HG02938 (cell line): Measurements from ENCODE around the gene CFAP61.

Experiments used
- ATAC-seq: cut with Tn5 transposase; IDR thresholded peaks from one replicate; pipeline ENCODE4 v1.9.1; 2021; ENCODE audit warnings: mild to moderate bottlenecking, moderate library complexity; ENCODE audit not compliant: unreplicated experiment

Gene CFAP61

GRCh38 chr20:20360464-20360863 lies 308.1 kb downstream of the CFAP61 start:
- ATAC-seq = no peak

- no peak for ATAC-seq
Measured at GRCh38 chr20:20362774-20363433, 310.6 kb downstream of the CFAP61 start.

- no peak for ATAC-seq
Measured at GRCh38 chr20:20363434-20363798, 311.1 kb downstream of the CFAP61 start.

GRCh38 chr20:20363799-20364592 lies 311.7 kb downstream of the CFAP61 start:
- no peak for ATAC-seq

GRCh38 chr20:20364593-20365479 lies 312.5 kb downstream of the CFAP61 start:
- no peak for ATAC-seq

GRCh38 chr20:20365480-20366161 lies 313.3 kb downstream of the CFAP61 start:
- ATAC-seq = no peak

- no peak for ATAC-seq
Measured at GRCh38 chr20:20366551-20366875, 314.2 kb downstream of the CFAP61 start.

- no peak for ATAC-seq
Measured at GRCh38 chr20:20366876-20367574, 314.7 kb downstream of the CFAP61 start.

- no peak for ATAC-seq
Measured at GRCh38 chr20:20367575-20368417, 315.5 kb downstream of the CFAP61 start, which contains the start of gene INSM1. Gene INSM1, plus strand, starts transcription at chr20:20368104. Its CDS starts 164 bp downstream, at chr20:20368268.

- ATAC-seq = no peak
Measured at GRCh38 chr20:20368418-20369249, 316.3 kb downstream of the CFAP61 start.

GRCh38 chr20:20369250-20370093 lies 317.1 kb downstream of the CFAP61 start:
- no peak for ATAC-seq

GRCh38 chr20:20370094-20370575 lies 317.8 kb downstream of the CFAP61 start:
- ATAC-seq = no peak

GRCh38 chr20:20371083-20371482 lies 318.8 kb downstream of the CFAP61 start:
- no peak for ATAC-seq

GRCh38 chr20:20371681-20372080 lies 319.3 kb downstream of the CFAP61 start:
- no peak for ATAC-seq

GRCh38 chr20:20373091-20373571 lies 320.8 kb downstream of the CFAP61 start:
- no peak for ATAC-seq

- ATAC-seq = no peak
Measured at GRCh38 chr20:20375862-20376261, 323.5 kb downstream of the CFAP61 start.

- ATAC-seq = no peak
Measured at GRCh38 chr20:20386192-20386591, 333.9 kb downstream of the CFAP61 start.
